KMS-11 (cell line): Measurements from ENCODE around the gene HPN.

ENCODE experiments used
- H2AFZ ChIP-seq: fragments of 200-600 bp; sonication (generic); 2 replicates; pipeline ENCODE4 v1.6.1; 2016; ENCODE audit warnings: antibody characterized with exemption, mixed run types, low read depth
- H3K27ac ChIP-seq: fragments of 200-600 bp; sonication (generic); 2 replicates; pipeline ENCODE4 v1.6.1; 2016; ENCODE audit warnings: mild to moderate bottlenecking, mixed run types
- H3K27me3 ChIP-seq: fragments of 200-600 bp; sonication (generic); 2 replicates; pipeline ENCODE4 v1.6.1; 2017; ENCODE audit warnings: mild to moderate bottlenecking, low read depth, mixed run types, moderate library complexity; ENCODE audit not compliant: insufficient read depth
- H3K36me3 ChIP-seq: fragments of 200-600 bp; sonication (generic); 2 replicates; pipeline ENCODE4 v1.6.1; 2017; ENCODE audit warnings: mild to moderate bottlenecking, mixed run types; ENCODE audit not compliant: insufficient read depth
- H3K4me1 ChIP-seq: fragments of 200-600 bp; sonication (generic); 2 replicates; pipeline ENCODE4 v1.6.1; 2016; ENCODE audit warnings: mild to moderate bottlenecking, low read depth, mixed run types; ENCODE audit not compliant: poor library complexity, severe bottlenecking
- H3K4me2 ChIP-seq: fragments of 200-600 bp; sonication (generic); 2 replicates; pipeline ENCODE4 v1.7.0; 2016; ENCODE audit warnings: mild to moderate bottlenecking, mixed run types
- H3K4me3 ChIP-seq: fragments of 200-600 bp; sonication (generic); IDR thresholded peaks from 2 replicates; pipeline ENCODE4 v1.6.1; 2017; ENCODE audit warnings: low read depth, low read length, mixed read lengths; ENCODE audit not compliant: insufficient read depth
- H3K79me2 ChIP-seq: fragments of 200-600 bp; sonication (generic); 2 replicates; pipeline ENCODE4 v1.6.1; 2016; ENCODE audit warnings: low read depth, mixed run types; ENCODE audit not compliant: insufficient read depth
- H3K9ac ChIP-seq: fragments of 200-600 bp; sonication (generic); 2 replicates; pipeline ENCODE4 v1.6.1; 2016; ENCODE audit warnings: mild to moderate bottlenecking, mixed run types
- H4K20me1 ChIP-seq: fragments of 200-600 bp; sonication (generic); 2 replicates; pipeline ENCODE4 v1.6.1; 2016; ENCODE audit warnings: mild to moderate bottlenecking, mixed run types; ENCODE audit not compliant: insufficient read depth
- TF ChIP-seq, protein P1 (sequence below): fragments of 200-600 bp; sonication (generic); conservative IDR thresholded peaks from 2 replicates; pipeline ENCODE4 v1.6.1; 2017; ENCODE audit warnings: low read depth, mild to moderate bottlenecking, antibody characterized with exemption, low read length, moderate library complexity, mixed read lengths

The HPN gene

DNA sequence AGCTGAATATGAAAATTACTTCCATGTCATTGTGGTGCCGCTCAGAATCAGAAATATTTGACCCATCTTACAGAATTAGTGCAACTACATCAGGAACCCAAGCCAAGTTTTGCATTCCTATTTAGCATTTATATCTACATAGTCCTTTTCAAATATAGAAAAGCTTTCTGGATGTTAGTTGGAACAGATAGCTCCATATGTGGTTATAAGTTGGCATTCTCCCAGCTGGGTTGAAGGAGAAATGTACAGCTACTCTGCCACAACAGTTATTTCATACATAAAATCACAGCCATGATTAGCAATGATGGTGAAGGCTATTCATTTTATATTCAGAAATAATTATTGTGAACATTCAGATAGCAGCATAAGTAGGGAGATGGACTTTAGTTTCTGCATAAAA lies 28.2 kb downstream of the HPN start:
- TF ChIP-seq, protein P1, sequence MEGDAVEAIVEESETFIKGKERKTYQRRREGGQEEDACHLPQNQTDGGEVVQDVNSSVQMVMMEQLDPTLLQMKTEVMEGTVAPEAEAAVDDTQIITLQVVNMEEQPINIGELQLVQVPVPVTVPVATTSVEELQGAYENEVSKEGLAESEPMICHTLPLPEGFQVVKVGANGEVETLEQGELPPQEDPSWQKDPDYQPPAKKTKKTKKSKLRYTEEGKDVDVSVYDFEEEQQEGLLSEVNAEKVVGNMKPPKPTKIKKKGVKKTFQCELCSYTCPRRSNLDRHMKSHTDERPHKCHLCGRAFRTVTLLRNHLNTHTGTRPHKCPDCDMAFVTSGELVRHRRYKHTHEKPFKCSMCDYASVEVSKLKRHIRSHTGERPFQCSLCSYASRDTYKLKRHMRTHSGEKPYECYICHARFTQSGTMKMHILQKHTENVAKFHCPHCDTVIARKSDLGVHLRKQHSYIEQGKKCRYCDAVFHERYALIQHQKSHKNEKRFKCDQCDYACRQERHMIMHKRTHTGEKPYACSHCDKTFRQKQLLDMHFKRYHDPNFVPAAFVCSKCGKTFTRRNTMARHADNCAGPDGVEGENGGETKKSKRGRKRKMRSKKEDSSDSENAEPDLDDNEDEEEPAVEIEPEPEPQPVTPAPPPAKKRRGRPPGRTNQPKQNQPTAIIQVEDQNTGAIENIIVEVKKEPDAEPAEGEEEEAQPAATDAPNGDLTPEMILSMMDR: no peak
- no peaks in the 10 kb centered on the region for H3K36me3 ChIP-seq
- H2AFZ ChIP-seq: no peak overlapping the region
- no peaks in the 10 kb centered on the region for H3K79me2 ChIP-seq
- no peak overlapping the region for H3K4me2 ChIP-seq
- no peaks in the 10 kb centered on the region for H4K20me1 ChIP-seq
- peaks cover 39% of the 10 kb centered on the region for H3K27me3 ChIP-seq
- H3K27ac ChIP-seq: no peak overlapping the region
- H3K9ac ChIP-seq: no peak overlapping the region
- no peaks in the 10 kb centered on the region for H3K4me1 ChIP-seq
- H3K4me3 ChIP-seq: no peak overlapping the region

GRCh38 chr19:35070471-35070870 lies 28.9 kb downstream of the HPN start:
- H3K79me2 ChIP-seq: no peaks in the 10 kb centered on the region
- H3K9ac ChIP-seq: no peak overlapping the region
- H2AFZ ChIP-seq: no peak overlapping the region
- H3K36me3 ChIP-seq: no peaks in the 10 kb centered on the region
- peaks cover 39% of the 10 kb centered on the region for H3K27me3 ChIP-seq
- no peak overlapping the region for H3K4me3 ChIP-seq
- H3K27ac ChIP-seq: no peak overlapping the region
- H3K4me2 ChIP-seq: no peak overlapping the region
- TF ChIP-seq, protein P1: no peak
- H4K20me1 ChIP-seq: no peaks in the 10 kb centered on the region
- no peaks in the 10 kb centered on the region for H3K4me1 ChIP-seq

DNA sequence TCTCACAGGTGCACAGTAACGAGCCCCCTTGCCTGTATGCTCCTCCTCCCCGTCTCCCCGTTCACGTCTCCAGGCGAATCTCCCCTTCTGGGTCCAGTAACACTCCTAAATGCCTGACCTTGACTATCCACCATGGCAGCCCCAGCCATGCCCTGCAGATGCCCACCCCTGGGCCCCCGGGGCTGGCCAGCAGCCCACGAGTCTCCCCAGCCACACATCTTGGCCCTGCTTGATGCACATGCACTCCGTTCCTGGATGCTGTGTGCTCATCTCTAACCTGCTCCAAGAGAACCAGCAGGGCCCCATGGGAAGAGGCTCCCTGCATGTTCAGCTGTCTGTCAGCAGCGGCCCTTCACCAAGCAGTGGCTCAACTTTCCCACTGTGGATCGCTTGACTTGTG lies 32.0 kb downstream of the HPN start:
- Histone ChIP-seq H3K27me3 (peaks cover 48% of the 10 kb centered on the region), H2AFZ (no peak overlapping the region), H3K4me3 (no peak overlapping the region), H3K79me2 (no peaks in the 10 kb centered on the region), H3K4me1 (no peaks in the 10 kb centered on the region), H3K4me2 (no peak overlapping the region), H4K20me1 (no peaks in the 10 kb centered on the region), H3K9ac (no peak overlapping the region), H3K36me3 (no peaks in the 10 kb centered on the region), H3K27ac (no peak overlapping the region)
- TF ChIP-seq, protein P1: no peak

- no peak overlapping the region for H3K4me2 ChIP-seq
- H4K20me1 ChIP-seq: no peaks in the 10 kb centered on the region
- H2AFZ ChIP-seq: no peak overlapping the region
- no peaks in the 10 kb centered on the region for H3K36me3 ChIP-seq
- TF ChIP-seq, protein P1: no peak
- no peak overlapping the region for H3K4me3 ChIP-seq
- H3K27ac ChIP-seq: no peak overlapping the region
- H3K9ac ChIP-seq: no peak overlapping the region
- H3K27me3 ChIP-seq: peaks cover 49% of the 10 kb centered on the region
- H3K4me1 ChIP-seq: no peaks in the 10 kb centered on the region
- H3K79me2 ChIP-seq: no peaks in the 10 kb centered on the region
Observed at GRCh38 chr19:35073941-35074340, 32.4 kb downstream of the HPN start.
